Measurements from ENCODE around the gene WASF3.

Gene WASF3

GRCh38 chr13:26678330-26678729, 120.8 kb downstream of the WASF3 start:
- no peaks in the 10 kb centered on the region for H4K20me1 ChIP-seq (ENCODE audit: insufficient read depth, low read length)
- peaks cover 9% of the 10 kb centered on the region for H3K27me3 ChIP-seq (ENCODE audit: insufficient read depth, low read length, poor library complexity)
- no peak overlapping the region for H3K4me3 ChIP-seq (ENCODE audit: low read depth in 1 of 2, low read length in 2 of 2)
- H3K9me3 ChIP-seq (ENCODE audit: insufficient read depth, low read length, severe bottlenecking): no peaks in the 10 kb centered on the region
- H2AFZ ChIP-seq (ENCODE audit: low read depth, low read length): no peak overlapping the region
- no peaks in the 10 kb centered on the region for H3K4me1 ChIP-seq (ENCODE audit: insufficient read depth, low read length)
- no peak overlapping the region for H3K4me2 ChIP-seq (ENCODE audit: insufficient read depth, low read length)
- no peaks in the 10 kb centered on the region for H3K36me3 ChIP-seq (ENCODE audit: insufficient read depth, low read length)
- no peak for TF ChIP-seq EZH2 (IDR thresholded peaks at IDR 0.05; ENCODE audit: borderline replicate concordance, low read depth, low read length, severe bottlenecking)
- TF ChIP-seq, protein P1, sequence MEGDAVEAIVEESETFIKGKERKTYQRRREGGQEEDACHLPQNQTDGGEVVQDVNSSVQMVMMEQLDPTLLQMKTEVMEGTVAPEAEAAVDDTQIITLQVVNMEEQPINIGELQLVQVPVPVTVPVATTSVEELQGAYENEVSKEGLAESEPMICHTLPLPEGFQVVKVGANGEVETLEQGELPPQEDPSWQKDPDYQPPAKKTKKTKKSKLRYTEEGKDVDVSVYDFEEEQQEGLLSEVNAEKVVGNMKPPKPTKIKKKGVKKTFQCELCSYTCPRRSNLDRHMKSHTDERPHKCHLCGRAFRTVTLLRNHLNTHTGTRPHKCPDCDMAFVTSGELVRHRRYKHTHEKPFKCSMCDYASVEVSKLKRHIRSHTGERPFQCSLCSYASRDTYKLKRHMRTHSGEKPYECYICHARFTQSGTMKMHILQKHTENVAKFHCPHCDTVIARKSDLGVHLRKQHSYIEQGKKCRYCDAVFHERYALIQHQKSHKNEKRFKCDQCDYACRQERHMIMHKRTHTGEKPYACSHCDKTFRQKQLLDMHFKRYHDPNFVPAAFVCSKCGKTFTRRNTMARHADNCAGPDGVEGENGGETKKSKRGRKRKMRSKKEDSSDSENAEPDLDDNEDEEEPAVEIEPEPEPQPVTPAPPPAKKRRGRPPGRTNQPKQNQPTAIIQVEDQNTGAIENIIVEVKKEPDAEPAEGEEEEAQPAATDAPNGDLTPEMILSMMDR (IDR thresholded peaks at IDR 0.05; ENCODE audit: borderline replicate concordance, extremely low read depth, low read length, poor library complexity, severe bottlenecking): no peak
- no peak for DNase-seq
- H3K27ac ChIP-seq (ENCODE audit: low read length): no peak overlapping the region
- H3K9ac ChIP-seq (ENCODE audit: low read depth, low read length): no peak overlapping the region
- H3K79me2 ChIP-seq (ENCODE audit: insufficient read depth, low read length): no peaks in the 10 kb centered on the region
- no peak for ATAC-seq (ENCODE audit: insufficient read depth, low read depth)

DNA sequence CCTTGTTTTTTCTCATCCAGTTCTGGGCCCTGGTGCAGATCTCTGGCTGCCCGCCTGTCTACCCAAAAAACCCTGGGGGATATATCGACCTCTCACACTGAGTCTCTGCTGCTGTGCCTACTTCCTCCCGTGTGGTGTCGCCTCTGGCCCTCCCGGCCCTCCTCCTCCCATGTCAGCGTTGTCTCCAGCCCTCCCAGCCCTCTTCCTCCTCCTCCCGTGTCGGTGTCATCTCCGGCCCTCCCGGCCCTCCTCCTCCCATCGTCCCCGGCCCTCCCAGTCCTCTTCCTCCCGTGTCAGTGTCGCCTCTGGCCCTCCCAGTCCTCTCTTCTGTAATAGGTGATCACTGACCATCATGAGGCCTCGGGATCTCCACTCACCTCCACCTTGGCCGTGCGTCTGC, 121.3 kb downstream of the WASF3 start:
- no peaks in the 10 kb centered on the region for H3K79me2 ChIP-seq (ENCODE audit: insufficient read depth, low read length)
- H2AFZ ChIP-seq (ENCODE audit: low read depth, low read length): no peak overlapping the region
- no peak overlapping the region for H3K27ac ChIP-seq (ENCODE audit: low read length)
- peaks cover 7% of the 10 kb centered on the region for H3K27me3 ChIP-seq (ENCODE audit: insufficient read depth, low read length, poor library complexity)
- DNase-seq (no peak), ATAC-seq (ENCODE audit: insufficient read depth, low read depth) (no peak)
- TF ChIP-seq, protein P1 (IDR thresholded peaks at IDR 0.05; ENCODE audit: borderline replicate concordance, extremely low read depth, low read length, poor library complexity, severe bottlenecking): no peak
- no peak for TF ChIP-seq EZH2 (IDR thresholded peaks at IDR 0.05; ENCODE audit: borderline replicate concordance, low read depth, low read length, severe bottlenecking)
- no peaks in the 10 kb centered on the region for H3K9me3 ChIP-seq (ENCODE audit: insufficient read depth, low read length, severe bottlenecking)
- no peaks in the 10 kb centered on the region for H4K20me1 ChIP-seq (ENCODE audit: insufficient read depth, low read length)
- no peak overlapping the region for H3K9ac ChIP-seq (ENCODE audit: low read depth, low read length)
- H3K4me2 ChIP-seq (ENCODE audit: insufficient read depth, low read length): no peak overlapping the region
- no peak overlapping the region for H3K4me3 ChIP-seq (ENCODE audit: low read depth in 1 of 2, low read length in 2 of 2)
- no peaks in the 10 kb centered on the region for H3K36me3 ChIP-seq (ENCODE audit: insufficient read depth, low read length)
- no peaks in the 10 kb centered on the region for H3K4me1 ChIP-seq (ENCODE audit: insufficient read depth, low read length)

DNA sequence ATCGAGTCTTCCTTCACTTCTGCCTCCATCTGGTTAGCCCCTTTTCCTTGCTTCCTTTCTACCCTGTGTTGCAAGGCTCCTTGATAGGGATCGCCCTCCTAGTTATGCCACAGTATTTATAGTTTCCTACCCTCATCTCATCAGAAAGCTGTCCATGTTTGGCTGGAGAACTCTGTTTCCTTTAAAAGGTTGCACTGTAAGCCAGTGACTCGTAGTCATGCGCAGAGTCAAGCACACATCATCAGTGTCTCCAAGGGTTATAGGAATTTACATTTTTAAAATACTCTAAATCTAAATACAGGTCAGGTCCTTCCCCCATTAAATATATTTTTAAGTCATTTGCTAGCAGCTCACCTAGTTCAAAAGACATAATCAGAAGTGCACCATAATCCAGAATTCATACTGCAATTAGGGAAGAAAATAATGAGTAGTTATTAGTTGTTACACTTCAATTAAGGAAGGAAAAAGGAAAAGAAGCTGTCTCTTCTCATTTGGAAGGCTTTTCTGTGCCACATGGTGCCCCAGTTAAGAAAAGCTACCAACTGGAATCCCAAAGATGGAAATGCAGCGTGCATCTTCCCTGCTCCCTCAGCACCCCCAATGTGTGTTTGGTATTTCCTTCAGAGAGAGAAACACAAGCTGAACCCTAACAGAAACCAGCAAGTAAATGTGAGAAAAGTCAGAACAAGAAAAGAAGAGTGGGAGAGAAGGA, 122.1 kb downstream of the WASF3 start:
- Histone ChIP-seq H2AFZ (ENCODE audit: low read depth, low read length) (no peak overlapping the region), H3K9me3 (ENCODE audit: insufficient read depth, low read length, severe bottlenecking) (no peaks in the 10 kb centered on the region), H3K4me2 (ENCODE audit: insufficient read depth, low read length) (no peak overlapping the region), H3K27me3 (ENCODE audit: insufficient read depth, low read length, poor library complexity) (peaks cover 4% of the 10 kb centered on the region), H3K4me1 (ENCODE audit: insufficient read depth, low read length) (no peaks in the 10 kb centered on the region), H3K4me3 (ENCODE audit: low read depth in 1 of 2, low read length in 2 of 2) (no peak overlapping the region), H3K79me2 (ENCODE audit: insufficient read depth, low read length) (no peaks in the 10 kb centered on the region), H3K36me3 (ENCODE audit: insufficient read depth, low read length) (no peaks in the 10 kb centered on the region), H3K9ac (ENCODE audit: low read depth, low read length) (no peak overlapping the region), H4K20me1 (ENCODE audit: insufficient read depth, low read length) (no peaks in the 10 kb centered on the region), H3K27ac (ENCODE audit: low read length) (no peak overlapping the region)
- no peak for DNase-seq
- no peak for ATAC-seq (ENCODE audit: insufficient read depth, low read depth)
- TF ChIP-seq EZH2 (IDR thresholded peaks at IDR 0.05; ENCODE audit: borderline replicate concordance, low read depth, low read length, severe bottlenecking): no peak
- TF ChIP-seq, protein P1 (IDR thresholded peaks at IDR 0.05; ENCODE audit: borderline replicate concordance, extremely low read depth, low read length, poor library complexity, severe bottlenecking): no peak

Data from DND-41 (cell line).